ENCODE measurements around the gene DKK1. TPM values are rescaled to one million over a fixed set of nuclear protein-coding genes. Genes with fewer than 3 reads are reported as not detected.

The DKK1 gene
- total RNA-seq, 4 donors from 2014 or later: 0.22 to 28.2 (median 1.9) TPM

- DNase-seq (ENCODE audit: low spot score in 2 of 2): no peak
- 86 to 88% methylated on average over 1 of the region's 1 CpG for WGBS, 2 donors
- TF ChIP-seq POLR2A (IDR thresholded peaks at IDR 0.05) (no peak), EP300 (IDR thresholded peaks at IDR 0.05) (no peak)
- TF ChIP-seq, protein P1, sequence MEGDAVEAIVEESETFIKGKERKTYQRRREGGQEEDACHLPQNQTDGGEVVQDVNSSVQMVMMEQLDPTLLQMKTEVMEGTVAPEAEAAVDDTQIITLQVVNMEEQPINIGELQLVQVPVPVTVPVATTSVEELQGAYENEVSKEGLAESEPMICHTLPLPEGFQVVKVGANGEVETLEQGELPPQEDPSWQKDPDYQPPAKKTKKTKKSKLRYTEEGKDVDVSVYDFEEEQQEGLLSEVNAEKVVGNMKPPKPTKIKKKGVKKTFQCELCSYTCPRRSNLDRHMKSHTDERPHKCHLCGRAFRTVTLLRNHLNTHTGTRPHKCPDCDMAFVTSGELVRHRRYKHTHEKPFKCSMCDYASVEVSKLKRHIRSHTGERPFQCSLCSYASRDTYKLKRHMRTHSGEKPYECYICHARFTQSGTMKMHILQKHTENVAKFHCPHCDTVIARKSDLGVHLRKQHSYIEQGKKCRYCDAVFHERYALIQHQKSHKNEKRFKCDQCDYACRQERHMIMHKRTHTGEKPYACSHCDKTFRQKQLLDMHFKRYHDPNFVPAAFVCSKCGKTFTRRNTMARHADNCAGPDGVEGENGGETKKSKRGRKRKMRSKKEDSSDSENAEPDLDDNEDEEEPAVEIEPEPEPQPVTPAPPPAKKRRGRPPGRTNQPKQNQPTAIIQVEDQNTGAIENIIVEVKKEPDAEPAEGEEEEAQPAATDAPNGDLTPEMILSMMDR (IDR thresholded peaks at IDR 0.05): no peak
- no peaks in the 10 kb centered on the region for H3K4me1 ChIP-seq
- no peak overlapping the region for H3K4me3 ChIP-seq
- H3K27ac ChIP-seq: no peak overlapping the region
- no peaks in the 10 kb centered on the region for H3K9me3 ChIP-seq
- no peaks in the 10 kb centered on the region for H3K36me3 ChIP-seq
- H3K27me3 ChIP-seq: no peaks in the 10 kb centered on the region
Observed at GRCh38 chr10:52334595-52334994, 20.5 kb downstream of the DKK1 start.

- no peak for DNase-seq (ENCODE audit: low spot score in 2 of 2)
- Histone ChIP-seq H3K4me3 (no peak overlapping the region), H3K4me1 (no peaks in the 10 kb centered on the region), H3K27me3 (no peaks in the 10 kb centered on the region), H3K9me3 (no peaks in the 10 kb centered on the region), H3K36me3 (no peaks in the 10 kb centered on the region), H3K27ac (no peak overlapping the region)
- TF ChIP-seq POLR2A (IDR thresholded peaks at IDR 0.05) (no peak), EP300 (IDR thresholded peaks at IDR 0.05) (no peak)
- TF ChIP-seq, protein P1 (IDR thresholded peaks at IDR 0.05): no peak
- 83 to 85% methylated on average over 1 of the region's 1 CpG for WGBS, 2 donors
Observed at GRCh38 chr10:52335665-52336064, 21.6 kb downstream of the DKK1 start.

GRCh38 chr10:52337225-52337624, 23.1 kb downstream of the DKK1 start:
- no peaks in the 10 kb centered on the region for H3K9me3 ChIP-seq
- no peaks in the 10 kb centered on the region for H3K27me3 ChIP-seq
- no peaks in the 10 kb centered on the region for H3K4me1 ChIP-seq
- DNase-seq (ENCODE audit: low spot score in 2 of 2): no peak
- TF ChIP-seq POLR2A (IDR thresholded peaks at IDR 0.05): no peak
- TF ChIP-seq, protein P1 (IDR thresholded peaks at IDR 0.05): no peak
- no peak for TF ChIP-seq EP300 (IDR thresholded peaks at IDR 0.05)
- 75 to 88% methylated on average over 1 of the region's 1 CpG for WGBS, 2 donors
- no peak overlapping the region for H3K4me3 ChIP-seq
- no peaks in the 10 kb centered on the region for H3K36me3 ChIP-seq
- no peak overlapping the region for H3K27ac ChIP-seq

DNA sequence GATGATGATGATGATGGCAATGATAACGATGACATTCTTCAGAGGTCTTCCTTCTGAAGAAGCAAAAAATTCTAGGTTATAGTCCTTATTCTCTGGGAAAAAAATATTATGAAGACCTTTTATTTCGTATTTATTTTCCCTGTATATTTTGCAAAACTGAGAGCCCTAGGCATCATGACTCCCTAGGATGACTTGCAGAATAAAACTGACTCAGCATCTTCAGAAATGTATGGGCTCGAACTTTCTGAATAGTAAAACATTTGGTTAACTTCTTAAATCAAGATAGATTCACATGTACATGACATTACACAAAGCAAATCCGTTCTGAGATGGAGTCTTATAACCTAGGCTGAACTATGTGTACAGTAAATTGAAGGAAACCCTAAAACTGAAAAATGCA, 29.4 kb downstream of the DKK1 start:
- Histone ChIP-seq H3K4me3 (no peak overlapping the region), H3K27ac (no peak overlapping the region), H3K9me3 (no peaks in the 10 kb centered on the region), H3K36me3 (no peaks in the 10 kb centered on the region), H3K27me3 (no peaks in the 10 kb centered on the region), H3K4me1 (no peaks in the 10 kb centered on the region)
- no peak for DNase-seq (ENCODE audit: low spot score in 2 of 2)
- 64 to 67% methylated on average over 4 of the region's 4 CpGs for WGBS, 2 donors
- TF ChIP-seq POLR2A (IDR thresholded peaks at IDR 0.05) (no peak), EP300 (IDR thresholded peaks at IDR 0.05) (no peak)
- TF ChIP-seq, protein P1 (IDR thresholded peaks at IDR 0.05): no peak

DNA sequence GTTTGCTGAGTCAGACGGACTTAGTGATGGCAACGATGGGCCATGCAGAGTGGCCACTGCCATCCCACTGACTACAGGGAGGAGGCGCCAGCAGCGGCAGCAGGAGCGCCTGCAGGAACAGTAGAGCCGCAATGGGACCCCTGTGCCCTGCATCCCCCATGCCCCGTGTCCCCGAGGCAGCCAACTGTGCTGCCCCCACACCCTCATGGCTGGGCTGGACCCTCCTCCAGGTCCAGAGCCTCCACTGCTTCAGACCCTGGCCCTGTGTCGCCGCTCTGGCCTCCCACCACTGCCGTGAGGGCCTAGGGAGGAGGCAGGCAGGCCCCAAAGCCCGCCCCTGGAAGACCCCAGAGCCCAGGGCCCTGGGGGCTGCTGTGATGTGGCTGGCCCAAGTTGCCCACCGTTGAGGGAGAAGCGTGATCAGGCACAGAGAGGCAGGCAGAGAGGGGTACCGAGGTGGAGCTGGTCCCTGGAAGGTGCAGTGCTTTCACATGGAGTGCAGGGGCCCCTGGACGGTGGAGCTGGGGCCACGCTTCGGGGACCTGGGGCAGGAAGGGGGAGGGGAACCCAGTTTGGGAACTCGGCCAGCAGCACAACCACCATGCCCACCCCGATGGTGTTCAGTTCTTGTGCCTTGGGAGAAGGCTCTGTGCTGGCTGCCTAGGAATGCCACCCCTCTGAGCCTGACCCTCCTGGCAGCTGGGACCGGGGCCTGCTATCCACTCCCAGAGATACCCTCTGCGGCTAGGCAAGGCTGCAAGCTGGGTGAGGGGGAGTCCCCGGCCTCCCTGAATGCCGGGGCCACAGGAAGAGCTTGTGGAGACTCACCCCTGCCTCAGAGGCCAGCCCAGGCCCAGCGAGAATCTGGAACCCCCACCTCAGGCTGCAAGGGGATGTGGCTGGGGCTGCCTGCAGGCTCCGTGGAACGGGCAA, 32.6 kb downstream of the DKK1 start:
- no peak overlapping the region for H3K27ac ChIP-seq
- H3K4me3 ChIP-seq: no peak overlapping the region
- no peaks in the 10 kb centered on the region for H3K9me3 ChIP-seq
- no peak for DNase-seq (ENCODE audit: low spot score in 2 of 2)
- TF ChIP-seq, protein P1 (IDR thresholded peaks at IDR 0.05): no peak
- TF ChIP-seq EP300 (IDR thresholded peaks at IDR 0.05) (no peak), POLR2A (IDR thresholded peaks at IDR 0.05) (no peak)
- 93 to 95% methylated on average over 17 to 26 of the region's 27 CpGs for WGBS, 2 donors
- H3K4me1 ChIP-seq: no peaks in the 10 kb centered on the region
- no peaks in the 10 kb centered on the region for H3K27me3 ChIP-seq
- H3K36me3 ChIP-seq: no peaks in the 10 kb centered on the region

Data from tibial nerve (tissue), 4 donors.